MG63 (cell line): ENCODE measurements around the gene RAP1GDS1. TPM values are rescaled to one million over a fixed set of nuclear protein-coding genes. Genes with fewer than 3 reads are reported as not detected.
A peak's percentile ranks its signal among the peaks of the same experiment; 100 is the strongest.

Experiments used
- DNase-seq: peaks from one replicate; pipeline ENCODE4 v3.0.0-alpha.2; 2020
- H3K27me3 ChIP-seq: fragments of 250-450 bp; sonication (Bioruptor Pico); 2 replicates; pipeline ENCODE4 v1.5.1; 2020; ENCODE audit warnings: mild to moderate bottlenecking, moderate library complexity
- H3K36me3 ChIP-seq: fragments of 250-450 bp; sonication (Bioruptor Pico); 2 replicates; pipeline ENCODE4 v1.5.1; 2020; ENCODE audit warnings: mild to moderate bottlenecking, moderate library complexity
- H3K4me3 ChIP-seq: fragments of 250-450 bp; sonication (Bioruptor Pico); 2 replicates; pipeline ENCODE4 v1.5.1; 2020; ENCODE audit warnings: mild to moderate bottlenecking, moderate library complexity
- H3K9me3 ChIP-seq: fragments of 250-450 bp; sonication (Bioruptor Pico); 2 replicates; pipeline ENCODE4 v1.5.1; 2020; ENCODE audit warnings: mild to moderate bottlenecking, moderate library complexity
- total RNA-seq: library from RNA; depleted of rRNA; stranded (reverse); fragments of >200 nt; shearing (Covaris generic); gene quantifications from 2 replicates; pipeline ENCODE4 v1.2.3, GENCODE V29; 2014; ENCODE audit warnings: low replicate concordance; rRNA removed

Gene RAP1GDS1
- 59.4 and 119 TPM in 2 replicates for total RNA-seq

DNA sequence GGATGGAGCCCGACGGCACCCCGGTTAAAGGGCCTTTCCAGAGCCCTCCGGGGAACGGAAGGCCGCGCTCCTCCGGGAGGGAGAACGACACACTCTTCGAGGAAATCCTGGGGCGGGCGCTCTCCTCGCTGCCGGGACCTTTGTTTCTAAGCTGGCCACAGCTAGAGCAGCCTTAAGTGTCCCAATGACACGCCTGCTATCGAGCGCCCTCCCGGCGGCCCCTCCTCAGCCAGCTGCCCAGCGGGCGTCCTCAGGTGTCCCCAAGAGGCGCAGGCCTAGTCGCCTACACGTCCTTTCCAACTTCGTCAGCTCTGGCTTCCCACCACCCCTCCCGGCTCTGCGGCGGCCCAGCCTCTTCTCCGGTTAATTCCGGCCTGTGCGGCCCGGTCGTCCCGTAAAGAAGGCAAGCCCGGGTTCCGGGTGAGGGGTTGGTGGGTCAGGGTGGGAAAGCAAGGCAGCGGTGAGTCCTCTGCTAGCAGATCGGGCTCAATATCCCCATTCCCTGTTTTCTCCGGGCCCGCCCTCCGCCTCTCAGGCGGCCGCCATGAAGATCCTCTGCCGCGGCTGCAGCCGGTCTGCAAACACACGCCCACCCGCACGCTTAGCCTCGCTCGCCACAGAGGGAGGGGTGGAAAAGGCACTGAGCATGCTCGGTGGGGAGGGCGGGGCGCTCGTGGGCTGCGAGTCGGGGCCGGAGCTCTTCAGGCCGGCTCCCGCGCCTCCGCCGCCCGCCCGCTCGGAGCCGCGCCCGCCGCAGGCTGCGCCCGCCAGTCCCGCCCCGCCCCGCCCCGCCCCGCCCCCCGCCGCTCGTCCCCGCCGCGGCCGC lies at the start of gene RAP1GDS1:
TSS of gene RAP1GDS1 (plus strand) at position 806 of the 826 bp plus-strand sequence. CDS start 182 bp downstream, outside the sequence.
- no peaks in the 10 kb centered on the region for H3K27me3 ChIP-seq
- no peaks in the 10 kb centered on the region for H3K9me3 ChIP-seq
- peak within 1 kb of the TSS; percentile 85 for H3K4me3 ChIP-seq
- peaks cover 5% of the 10 kb centered on the region; the same call in 1 of the 2 replicates for H3K36me3 ChIP-seq
- peak; percentile 93 for DNase-seq

DNA sequence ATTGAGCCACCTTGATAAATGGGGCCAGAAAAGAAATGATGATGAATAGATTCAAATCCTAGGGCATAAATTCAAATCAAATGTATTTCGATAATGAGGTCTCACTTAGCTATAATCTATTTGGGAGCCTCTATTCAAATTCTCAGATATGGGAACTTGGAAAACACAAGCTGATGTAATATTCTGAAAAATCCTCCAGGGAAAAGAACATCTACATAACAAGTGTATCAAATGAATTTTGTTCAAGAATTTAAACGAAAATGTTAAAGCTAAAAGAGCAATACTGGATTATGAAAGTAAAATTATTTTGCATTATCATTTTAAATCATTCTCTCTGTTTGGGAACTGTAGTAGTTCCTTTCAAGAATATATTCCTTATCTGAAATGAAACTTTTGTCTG lies 38.9 kb upstream of the RAP1GDS1 start:
- Histone ChIP-seq H3K4me3 (no peak overlapping the region), H3K27me3 (no peaks in the 10 kb centered on the region), H3K9me3 (no peaks in the 10 kb centered on the region), H3K36me3 (no peaks in the 10 kb centered on the region)
- DNase-seq: no peak

DNA sequence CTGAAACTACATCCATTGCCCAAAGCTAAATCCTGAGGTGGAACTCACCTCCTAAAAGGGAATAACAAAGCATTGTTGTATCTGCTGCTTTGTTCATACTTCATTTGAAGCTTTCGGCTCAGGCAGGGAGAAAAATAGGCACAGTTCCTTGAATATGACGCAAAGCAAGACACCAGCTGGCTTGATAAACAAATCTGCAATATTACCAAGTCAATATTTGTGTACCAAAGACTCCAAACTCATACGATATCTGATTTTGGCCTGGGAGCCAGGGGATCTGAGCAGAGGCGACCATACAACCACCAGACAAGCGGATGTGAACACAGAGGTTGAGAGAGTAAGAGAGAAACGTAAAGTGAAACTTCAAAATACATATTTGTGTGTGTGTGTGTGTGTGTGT lies 34.8 kb upstream of the RAP1GDS1 start:
- no peaks in the 10 kb centered on the region for H3K9me3 ChIP-seq
- H3K27me3 ChIP-seq: no peaks in the 10 kb centered on the region

GRCh38 chr4:98230961-98231360 lies 30.2 kb upstream of the RAP1GDS1 start:
- no peaks in the 10 kb centered on the region for H3K27me3 ChIP-seq
- no peak for DNase-seq
- H3K36me3 ChIP-seq: no peaks in the 10 kb centered on the region
- H3K4me3 ChIP-seq: no peak overlapping the region
- H3K9me3 ChIP-seq: no peaks in the 10 kb centered on the region

More for the DNA sequence above, 34.8 kb upstream of the RAP1GDS1 start:
- DNase-seq: no peak
- Histone ChIP-seq H3K4me3 (no peak overlapping the region), H3K36me3 (no peaks in the 10 kb centered on the region)

DNA sequence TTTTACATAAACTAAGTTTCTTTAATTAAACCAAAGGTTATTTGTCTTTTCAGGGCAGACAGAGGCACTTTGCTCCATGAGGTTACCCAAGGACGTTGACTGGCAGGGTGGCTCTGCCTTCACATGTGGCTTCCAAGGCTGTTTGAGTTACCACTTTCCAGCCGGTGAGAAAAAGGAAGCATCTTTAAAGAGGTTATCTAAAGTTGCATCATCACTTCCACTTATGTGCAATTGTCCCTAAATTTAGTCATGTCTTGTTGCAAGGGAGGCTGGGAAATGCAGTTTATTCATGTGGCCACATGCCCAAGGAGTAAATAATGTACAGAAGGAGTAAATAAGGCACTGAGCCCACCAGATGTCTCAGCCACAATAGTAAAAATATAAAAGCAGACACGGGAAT lies 29.0 kb upstream of the RAP1GDS1 start:
- no peak overlapping the region for H3K4me3 ChIP-seq
- no peaks in the 10 kb centered on the region for H3K27me3 ChIP-seq
- H3K36me3 ChIP-seq: no peaks in the 10 kb centered on the region
- no peak for DNase-seq
- no peaks in the 10 kb centered on the region for H3K9me3 ChIP-seq

- H3K27me3 ChIP-seq: 0 out of 2 replicates have a peak, but pooled peaks cover 2% of the 10 kb centered on the region
- H3K9me3 ChIP-seq: no peaks in the 10 kb centered on the region
- no peak for DNase-seq
- no peaks in the 10 kb centered on the region for H3K36me3 ChIP-seq
- H3K4me3 ChIP-seq: no peak overlapping the region
Observed at GRCh38 chr4:98237204-98237603, 24.0 kb upstream of the RAP1GDS1 start.

DNA sequence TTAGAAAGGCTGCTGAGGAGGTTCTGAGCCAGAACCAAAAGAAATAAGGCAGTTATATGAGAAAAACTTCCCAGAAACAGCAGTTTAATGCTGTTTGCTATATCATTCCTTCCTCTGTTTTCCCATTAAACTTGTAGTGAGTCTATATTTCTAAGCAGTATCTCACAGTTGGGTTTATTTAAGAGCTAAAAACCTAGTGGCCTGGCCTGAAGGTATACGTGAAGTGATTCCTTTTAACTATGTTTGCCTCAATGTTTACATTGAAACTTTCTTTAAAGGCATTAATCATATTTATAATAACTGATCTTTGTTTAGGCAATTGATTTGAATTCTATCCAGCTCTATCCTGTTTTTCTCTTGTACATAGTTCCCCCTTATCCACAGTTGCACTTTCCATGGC lies 19.1 kb upstream of the RAP1GDS1 start:
- Histone ChIP-seq H3K4me3 (no peak overlapping the region), H3K36me3 (no peaks in the 10 kb centered on the region), H3K9me3 (no peaks in the 10 kb centered on the region), H3K27me3 (0 out of 2 replicates have a peak, but pooled peaks cover 2% of the 10 kb centered on the region)
- no peak for DNase-seq

DNA sequence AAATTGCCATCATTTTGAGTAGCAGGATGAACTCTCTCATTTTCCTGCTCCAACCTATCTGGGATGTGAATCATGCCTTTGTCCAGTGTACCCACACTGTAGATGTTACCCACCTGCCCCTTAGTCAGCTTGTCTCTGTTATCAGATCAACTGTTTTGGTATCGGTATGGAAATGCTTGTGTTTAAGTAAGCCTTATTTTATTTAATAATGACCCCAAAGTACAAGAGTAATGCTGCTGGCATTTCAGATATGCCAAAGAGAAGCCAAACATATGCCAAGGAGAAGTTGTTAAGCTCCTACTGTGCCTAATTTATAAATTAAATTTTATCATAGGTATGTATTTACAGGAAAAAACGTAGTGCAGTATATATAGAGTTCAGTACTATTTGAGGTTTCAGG lies 18.6 kb upstream of the RAP1GDS1 start:
- no peak for DNase-seq
- Histone ChIP-seq H3K9me3 (no peaks in the 10 kb centered on the region), H3K27me3 (0 out of 2 replicates have a peak, but pooled peaks cover 2% of the 10 kb centered on the region), H3K4me3 (no peak overlapping the region), H3K36me3 (no peaks in the 10 kb centered on the region)

DNA sequence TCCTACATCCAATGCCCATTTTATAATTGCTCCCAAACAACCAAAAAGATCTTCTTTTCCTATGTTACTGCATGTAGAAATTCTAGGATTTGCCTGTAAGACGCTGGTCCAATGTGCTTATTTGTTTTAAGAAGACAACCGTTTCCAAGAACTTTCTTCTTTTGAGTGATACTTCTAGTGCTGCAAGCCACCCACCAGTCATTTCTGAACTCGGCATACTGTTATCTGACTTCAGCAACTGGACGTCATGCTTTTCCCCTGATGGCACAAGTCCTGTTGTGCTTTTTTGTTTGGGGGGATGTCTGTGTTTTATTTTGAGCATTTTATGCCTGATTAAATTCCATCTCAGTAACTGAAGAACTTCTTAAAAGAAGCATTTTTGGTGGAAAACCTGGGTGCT lies 16.0 kb upstream of the RAP1GDS1 start:
- Histone ChIP-seq H3K27me3 (no peaks in the 10 kb centered on the region), H3K4me3 (no peak overlapping the region), H3K9me3 (no peaks in the 10 kb centered on the region), H3K36me3 (no peaks in the 10 kb centered on the region)
- no peak for DNase-seq

GRCh38 chr4:98248934-98249333 lies 12.2 kb upstream of the RAP1GDS1 start:
- DNase-seq: no peak
- Histone ChIP-seq H3K4me3 (no peak overlapping the region), H3K36me3 (no peaks in the 10 kb centered on the region), H3K9me3 (no peaks in the 10 kb centered on the region), H3K27me3 (no peaks in the 10 kb centered on the region)

DNA sequence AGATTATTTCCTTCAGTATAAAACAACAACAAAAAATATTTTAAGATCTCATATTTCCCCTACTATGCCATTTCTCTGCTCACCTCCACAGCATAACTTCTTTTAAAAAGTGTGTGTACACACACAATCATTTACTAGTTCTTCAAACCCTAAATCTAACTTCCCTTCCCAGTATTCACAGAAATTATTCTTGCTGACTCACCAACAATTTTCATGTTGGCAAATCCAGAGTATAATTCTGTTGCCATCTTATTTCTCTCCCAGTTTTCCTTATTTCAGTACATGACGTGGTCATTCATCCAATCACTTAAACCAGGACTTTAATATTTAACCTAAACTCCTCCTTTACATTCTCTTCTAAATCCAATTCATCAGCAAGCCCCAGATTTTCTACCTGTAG lies 11.4 kb upstream of the RAP1GDS1 start:
- Histone ChIP-seq H3K36me3 (no peaks in the 10 kb centered on the region), H3K4me3 (no peak overlapping the region), H3K27me3 (no peaks in the 10 kb centered on the region), H3K9me3 (no peaks in the 10 kb centered on the region)
- no peak for DNase-seq

DNA sequence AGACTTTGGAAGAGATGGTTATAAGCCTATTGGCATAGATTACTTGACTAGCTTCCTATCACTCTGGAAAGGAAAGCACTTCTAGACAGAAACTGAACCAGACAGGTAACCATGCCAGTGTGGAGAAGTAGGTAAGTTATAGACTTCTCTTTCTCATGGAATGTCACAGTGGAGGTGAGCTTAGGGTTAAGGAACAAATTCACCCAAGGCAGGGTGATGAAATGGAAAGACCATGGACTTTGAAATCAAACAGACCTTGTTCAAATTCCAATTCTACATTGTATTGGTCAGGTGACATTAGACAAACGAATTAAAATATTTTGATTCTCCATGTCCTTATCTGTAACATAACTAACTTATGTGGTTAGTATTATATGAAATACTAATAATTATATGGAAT lies 7.7 kb upstream of the RAP1GDS1 start:
- Histone ChIP-seq H3K4me3 (no peak overlapping the region), H3K36me3 (no peaks in the 10 kb centered on the region), H3K27me3 (no peaks in the 10 kb centered on the region), H3K9me3 (no peaks in the 10 kb centered on the region)
- no peak for DNase-seq

GRCh38 chr4:98260047-98260578 lies 1.1 kb upstream of the RAP1GDS1 start:
- peaks cover 5% of the 10 kb centered on the region; the same call in 1 of the 2 replicates for H3K36me3 ChIP-seq
- no peaks in the 10 kb centered on the region for H3K27me3 ChIP-seq
- H3K9me3 ChIP-seq: no peaks in the 10 kb centered on the region
- peak overlapping the region; percentile 85 for H3K4me3 ChIP-seq
- DNase-seq: peak; percentile 39

GRCh38 chr4:98261405-98262291 lies 464 bp downstream of the RAP1GDS1 start:
- DNase-seq: peak; percentile 50
- Histone ChIP-seq H3K9me3 (no peaks in the 10 kb centered on the region), H3K4me3 (peak overlapping the region; percentile 85), H3K27me3 (no peaks in the 10 kb centered on the region), H3K36me3 (peaks cover 5% of the 10 kb centered on the region; the same call in 1 of the 2 replicates)

- peak overlapping the region; percentile 85 for H3K4me3 ChIP-seq
- no peaks in the 10 kb centered on the region for H3K9me3 ChIP-seq
- no peak for DNase-seq
- peaks cover 5% of the 10 kb centered on the region; the same call in 1 of the 2 replicates for H3K36me3 ChIP-seq
- no peaks in the 10 kb centered on the region for H3K27me3 ChIP-seq
Observed at GRCh38 chr4:98262431-98262830, 1.2 kb downstream of the RAP1GDS1 start.

DNA sequence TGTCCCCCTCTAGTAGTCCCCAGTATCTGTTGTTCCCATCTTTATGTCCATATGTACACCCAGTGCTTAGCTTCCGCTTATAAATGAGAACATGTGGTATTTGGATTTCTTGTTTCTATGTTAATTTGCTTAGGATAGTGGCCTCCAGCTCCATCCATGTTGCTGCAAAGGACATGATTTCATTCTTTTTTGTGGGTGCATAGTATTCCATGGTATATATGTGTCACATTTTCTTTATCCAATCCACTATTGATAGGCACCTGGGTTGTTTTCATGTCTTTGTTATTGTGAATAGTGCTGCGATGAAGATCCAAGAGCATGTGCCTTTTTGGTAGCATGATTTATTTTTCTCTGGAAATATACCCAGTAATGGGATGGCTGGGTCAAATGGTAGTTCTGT lies 6.3 kb downstream of the RAP1GDS1 start:
- no peak for DNase-seq
- H3K9me3 ChIP-seq: no peaks in the 10 kb centered on the region

DNA sequence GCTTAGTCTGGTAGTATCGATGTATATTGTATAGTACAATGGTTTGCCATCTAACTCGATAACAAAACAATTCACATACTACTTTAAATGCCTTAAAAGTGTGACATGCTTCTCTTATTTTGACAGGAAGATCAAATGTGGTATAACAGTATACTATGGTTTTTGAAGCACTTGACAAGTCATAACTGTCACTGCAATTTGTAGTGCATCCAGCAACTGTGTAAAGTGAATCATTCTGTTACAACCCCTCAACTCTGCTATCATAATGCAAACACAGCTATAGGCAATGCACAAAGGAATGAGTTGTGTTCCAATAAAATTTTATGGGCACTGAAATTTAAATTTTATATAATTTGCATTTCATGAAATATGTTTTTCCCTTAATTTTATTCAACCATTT lies 14.0 kb downstream of the RAP1GDS1 start:
- Histone ChIP-seq H3K4me3 (no peak overlapping the region), H3K36me3 (no peaks in the 10 kb centered on the region; the same call in none of the 2 replicates), H3K9me3 (peaks cover 3% of the 10 kb centered on the region; the same call in 1 of the 2 replicates), H3K27me3 (no peaks in the 10 kb centered on the region)
- DNase-seq: no peak

More for the DNA sequence above, 6.3 kb downstream of the RAP1GDS1 start:
- Histone ChIP-seq H3K27me3 (no peaks in the 10 kb centered on the region), H3K36me3 (peaks cover 10% of the 10 kb centered on the region), H3K4me3 (no peak overlapping the region)
